ENCODE measurements around the gene GPR37L1.
"Not testable (repeated sequence)": the region's sequence is repeated elsewhere in the genome, so short reads cannot be mapped to it uniquely, and the experiment has no call there.

The GPR37L1 gene

GRCh38 chr1:202110977-202111376 is 11.7 kb upstream of the GPR37L1 start:
- DNase-seq = no peak

DNA sequence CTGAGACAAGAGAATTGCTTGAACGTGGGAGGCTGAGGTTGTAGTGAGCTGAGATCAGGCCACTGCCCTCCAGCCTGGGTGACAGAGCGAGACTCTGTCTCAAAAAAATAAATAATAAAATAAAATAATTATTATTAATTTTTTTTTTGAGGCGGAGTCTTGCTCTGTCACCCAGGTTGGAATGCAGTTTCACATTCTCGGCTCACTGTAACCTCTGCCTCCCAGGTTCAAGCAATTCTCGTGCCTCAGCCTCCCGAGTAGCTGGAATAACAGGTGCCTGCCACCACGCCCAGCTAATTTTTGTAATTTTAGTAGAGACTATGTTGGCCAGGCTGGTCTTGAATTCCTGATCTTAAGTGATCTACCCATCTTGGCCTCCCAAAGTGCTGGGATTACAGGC is 11.1 kb upstream of the GPR37L1 start:
- DNase-seq = not testable (repeated sequence)

GRCh38 chr1:202112859-202113689 is 9.6 kb upstream of the GPR37L1 start:
- no peak for DNase-seq

GRCh38 chr1:202113690-202114300 is 8.9 kb upstream of the GPR37L1 start:
- no peak for DNase-seq

- no peak for DNase-seq
Observed at GRCh38 chr1:202116287-202116686, 6.4 kb upstream of the GPR37L1 start.

GRCh38 chr1:202117898-202118371 is 4.8 kb upstream of the GPR37L1 start:
- no peak for DNase-seq

GRCh38 chr1:202121006-202121405 is 1.7 kb upstream of the GPR37L1 start:
- no peak for DNase-seq

DNA sequence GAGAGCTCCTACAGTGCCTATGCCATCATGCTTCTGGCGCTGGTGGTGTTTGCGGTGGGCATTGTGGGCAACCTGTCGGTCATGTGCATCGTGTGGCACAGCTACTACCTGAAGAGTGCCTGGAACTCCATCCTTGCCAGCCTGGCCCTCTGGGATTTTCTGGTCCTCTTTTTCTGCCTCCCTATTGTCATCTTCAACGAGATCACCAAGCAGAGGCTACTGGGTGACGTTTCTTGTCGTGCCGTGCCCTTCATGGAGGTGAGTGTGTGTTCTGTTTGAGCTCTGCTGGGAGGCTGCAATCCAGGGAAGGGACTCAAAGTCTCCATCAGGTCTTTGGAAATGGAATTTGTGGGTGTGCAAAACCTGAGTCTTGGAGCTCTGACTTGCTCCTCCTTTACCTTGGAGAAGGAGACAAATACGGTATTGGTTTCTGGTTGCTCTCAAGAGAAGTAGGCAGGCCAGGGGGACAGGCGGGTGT is 658 bp downstream of the GPR37L1 start:
- no peak for DNase-seq

DNA sequence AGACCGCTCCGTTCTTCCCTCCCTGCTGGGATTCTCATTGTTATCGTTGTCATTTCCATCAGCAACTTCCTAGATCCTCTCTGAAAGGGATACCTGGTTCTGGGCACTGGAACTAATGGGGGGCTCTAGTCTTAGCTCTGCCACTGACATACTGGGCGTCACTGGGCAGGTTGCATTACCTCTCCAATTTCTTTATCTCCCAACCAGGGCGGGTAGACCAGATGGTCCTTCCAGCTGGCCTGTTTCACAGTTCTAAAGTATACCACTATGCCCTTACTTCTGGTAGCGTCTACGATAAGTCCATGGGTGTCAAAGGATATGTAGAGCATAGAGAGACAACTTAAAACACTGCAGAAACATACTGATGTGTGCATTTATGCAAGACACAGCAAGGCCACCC is 1.4 kb downstream of the GPR37L1 start:
- DNase-seq = peak; percentile 50

DNA sequence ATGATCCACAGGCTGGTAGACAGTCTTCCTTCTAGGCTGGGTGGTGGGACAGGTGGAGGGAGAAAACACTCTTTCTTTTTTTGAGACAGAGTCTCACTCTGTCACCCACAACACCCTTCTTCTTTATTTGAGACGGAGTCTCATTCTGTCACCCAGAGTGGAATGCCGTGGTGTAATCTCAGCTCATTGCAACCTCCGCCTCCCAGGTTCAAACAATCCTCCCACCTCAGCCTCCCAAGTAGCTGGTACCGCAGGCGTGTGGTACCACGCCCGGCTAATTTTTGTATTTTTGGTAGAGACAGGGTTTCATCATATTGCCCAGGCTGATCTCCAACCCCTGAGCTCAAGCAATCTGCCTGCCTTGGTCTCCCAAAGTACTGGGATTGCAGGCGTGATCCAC is 2.9 kb downstream of the GPR37L1 start:
- DNase-seq = no peak

DNA sequence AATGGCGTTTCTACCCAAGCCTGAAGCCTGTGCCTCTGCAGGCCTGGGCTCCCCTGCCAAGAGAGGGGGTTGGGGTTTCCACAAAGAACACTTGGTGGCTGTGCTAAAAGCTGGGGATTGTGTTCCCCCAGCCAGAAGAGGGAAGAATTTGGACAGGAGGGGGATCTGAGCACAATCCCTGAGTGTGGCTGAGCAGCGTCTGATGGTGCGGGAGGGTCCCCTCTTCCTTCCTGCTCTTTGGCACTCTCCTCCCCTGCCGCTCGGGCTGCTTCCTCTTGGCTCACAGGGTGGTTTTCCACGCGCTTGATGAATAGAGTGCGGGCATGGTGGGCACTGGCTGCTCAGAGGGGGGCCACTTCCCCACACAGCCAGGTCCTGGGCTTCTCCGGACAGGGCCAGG is 3.7 kb downstream of the GPR37L1 start:
- no peak for DNase-seq

GRCh38 chr1:202127061-202127460 is 4.3 kb downstream of the GPR37L1 start:
- no peak for DNase-seq

DNA sequence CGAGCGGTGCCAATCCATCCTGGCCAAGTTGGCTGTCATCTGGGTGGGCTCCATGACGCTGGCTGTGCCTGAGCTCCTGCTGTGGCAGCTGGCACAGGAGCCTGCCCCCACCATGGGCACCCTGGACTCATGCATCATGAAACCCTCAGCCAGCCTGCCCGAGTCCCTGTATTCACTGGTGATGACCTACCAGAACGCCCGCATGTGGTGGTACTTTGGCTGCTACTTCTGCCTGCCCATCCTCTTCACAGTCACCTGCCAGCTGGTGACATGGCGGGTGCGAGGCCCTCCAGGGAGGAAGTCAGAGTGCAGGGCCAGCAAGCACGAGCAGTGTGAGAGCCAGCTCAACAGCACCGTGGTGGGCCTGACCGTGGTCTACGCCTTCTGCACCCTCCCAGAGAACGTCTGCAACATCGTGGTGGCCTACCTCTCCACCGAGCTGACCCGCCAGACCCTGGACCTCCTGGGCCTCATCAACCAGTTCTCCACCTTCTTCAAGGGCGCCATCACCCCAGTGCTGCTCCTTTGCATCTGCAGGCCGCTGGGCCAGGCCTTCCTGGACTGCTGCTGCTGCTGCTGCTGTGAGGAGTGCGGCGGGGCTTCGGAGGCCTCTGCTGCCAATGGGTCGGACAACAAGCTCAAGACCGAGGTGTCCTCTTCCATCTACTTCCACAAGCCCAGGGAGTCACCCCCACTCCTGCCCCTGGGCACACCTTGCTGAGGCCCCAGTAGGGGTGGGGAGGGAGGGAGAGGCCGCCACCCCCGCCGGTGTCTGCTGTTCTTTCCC is 5.3 kb downstream of the GPR37L1 start:
- DNase-seq = no peak

DNA sequence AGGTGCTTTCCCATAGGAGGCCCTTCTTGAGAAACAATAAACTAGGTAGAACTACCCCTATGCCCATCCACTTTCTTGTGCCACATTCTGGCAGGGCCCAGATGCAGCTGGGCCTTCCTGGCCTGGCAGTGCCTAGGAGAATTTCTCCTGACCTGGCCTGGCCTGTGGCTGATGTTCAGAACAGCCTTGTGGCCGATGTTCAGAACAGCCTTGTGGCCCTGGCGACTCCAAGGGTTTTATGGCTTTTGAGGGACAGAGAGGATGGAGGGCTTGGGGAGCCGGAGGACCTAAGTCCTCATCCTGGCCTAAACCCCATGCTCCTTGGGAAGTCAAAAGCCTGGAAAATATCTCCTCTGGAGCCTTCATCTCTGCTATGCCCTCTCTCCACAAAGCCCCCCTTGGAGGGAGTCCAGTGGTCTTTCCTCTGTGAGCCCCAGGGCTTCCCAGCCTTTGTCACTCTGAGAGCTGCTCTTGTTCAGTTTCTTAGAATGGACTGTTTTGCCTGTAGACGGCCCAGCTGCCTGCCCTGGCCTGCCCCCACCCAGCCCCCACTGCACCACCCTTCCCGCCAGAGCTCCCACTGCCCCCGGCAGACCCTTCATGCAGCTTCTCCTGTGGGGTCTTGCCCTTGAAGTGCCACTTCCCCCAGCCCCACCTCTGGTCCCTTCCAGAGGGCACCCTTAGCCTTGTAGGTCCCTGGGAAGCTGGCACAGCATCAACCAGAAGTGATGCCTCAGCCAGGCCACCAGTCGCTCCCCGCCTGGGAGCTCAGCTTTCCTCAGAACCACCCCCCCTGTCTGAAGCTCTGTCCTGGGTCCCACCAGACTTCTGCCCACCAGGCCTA is 7.0 kb downstream of the GPR37L1 start:
- no peak for DNase-seq

DNA sequence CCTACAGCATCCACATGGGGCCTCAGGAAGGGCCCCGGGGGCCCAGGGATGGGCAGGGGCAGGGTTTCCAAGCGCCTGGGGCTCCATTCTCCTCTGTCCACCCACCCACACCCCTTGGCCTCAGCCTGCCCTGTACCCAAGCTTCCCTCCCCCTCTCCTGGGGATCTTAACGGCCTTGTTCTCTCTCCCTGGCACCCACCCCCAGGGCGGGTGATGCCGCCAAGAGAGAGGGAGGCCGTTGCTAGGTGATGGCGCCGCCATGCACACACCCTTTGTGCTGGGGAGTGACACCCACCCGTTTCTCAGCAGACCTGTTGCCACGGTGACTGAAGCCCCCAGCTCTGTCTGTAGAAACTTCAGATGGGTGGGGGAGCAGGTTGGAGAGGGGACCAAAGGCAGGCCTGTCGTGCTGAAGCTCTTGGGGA is 7.6 kb downstream of the GPR37L1 start:
- no peak for DNase-seq

DNA sequence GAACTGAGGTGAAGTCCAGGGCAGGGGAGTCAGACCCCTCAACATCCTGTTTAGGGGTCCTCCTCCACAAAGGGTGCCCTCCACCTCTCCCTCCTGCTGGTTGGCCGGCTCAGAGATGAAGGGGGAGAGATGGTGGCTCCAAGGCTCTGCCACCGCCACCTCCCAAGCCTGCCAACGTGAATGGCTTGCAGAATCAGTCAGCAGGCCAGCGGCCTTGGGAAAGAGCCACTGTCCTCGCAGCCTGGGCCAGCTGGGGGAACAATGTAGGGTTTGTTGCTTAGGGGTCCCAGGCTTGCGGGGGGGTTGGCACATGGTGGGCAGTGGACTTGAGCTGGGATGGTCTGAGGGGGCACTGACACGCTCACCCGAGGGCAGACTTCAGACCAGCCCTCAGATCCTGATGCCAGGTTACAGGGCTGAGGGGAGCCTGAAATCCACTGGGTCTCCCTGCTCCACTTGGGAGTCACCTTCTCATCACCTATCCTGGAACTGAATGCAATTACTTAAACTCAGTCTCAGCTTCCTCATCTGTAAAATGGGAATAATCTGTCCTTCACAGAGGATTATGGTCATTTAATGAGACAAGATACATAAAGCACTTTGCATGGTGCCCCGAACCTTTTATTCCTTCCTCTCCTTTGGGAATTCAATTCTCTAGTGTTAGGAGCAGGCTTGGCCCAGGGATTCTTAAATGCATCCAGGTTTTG is 8.3 kb downstream of the GPR37L1 start:
- DNase-seq = no peak

DNA sequence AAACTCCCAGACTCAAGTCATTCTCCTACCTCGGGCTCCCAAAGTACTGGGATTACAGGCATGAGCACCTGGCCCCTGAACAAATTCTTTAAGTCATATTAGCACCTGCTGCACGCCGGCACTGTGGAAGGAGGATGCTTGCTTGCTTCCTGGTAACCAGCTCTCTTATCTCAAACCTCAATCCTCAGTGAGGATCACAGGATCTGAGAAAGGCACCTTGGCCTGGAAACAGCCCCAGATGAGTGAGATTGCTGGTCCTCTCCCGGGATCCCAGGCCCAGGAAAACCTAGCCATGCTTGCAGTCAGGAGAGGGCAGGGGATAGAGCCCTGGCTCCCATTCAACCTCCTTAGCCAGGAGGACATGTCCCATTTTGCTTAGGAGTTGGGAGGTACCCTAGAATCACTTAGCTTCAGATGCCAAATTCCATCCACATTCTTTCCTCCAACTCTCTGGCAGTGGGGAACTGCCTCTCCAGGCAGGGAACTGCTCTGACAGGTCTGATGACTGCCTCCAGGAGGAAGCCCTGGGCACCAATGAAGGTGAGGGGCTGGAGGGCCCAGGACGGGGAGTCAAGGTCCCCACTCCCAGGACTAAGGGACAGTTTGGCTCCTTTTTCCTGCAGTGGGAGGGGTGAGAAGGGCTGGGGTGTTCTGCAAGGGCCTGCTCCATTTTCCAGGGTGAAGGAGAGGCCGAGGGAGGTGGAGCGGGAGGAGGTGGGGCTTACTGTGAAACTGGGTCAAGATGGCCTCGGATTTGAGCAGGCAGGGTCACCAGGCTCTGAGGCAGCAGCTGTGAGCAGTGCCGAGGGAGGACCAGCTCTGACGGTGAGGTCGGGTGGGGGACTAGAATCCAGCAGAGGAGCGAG is 9.5 kb downstream of the GPR37L1 start:
- DNase-seq = peak; percentile 51

GRCh38 chr1:202133001-202133400 is 10.3 kb downstream of the GPR37L1 start:
- DNase-seq = no peak

DNA sequence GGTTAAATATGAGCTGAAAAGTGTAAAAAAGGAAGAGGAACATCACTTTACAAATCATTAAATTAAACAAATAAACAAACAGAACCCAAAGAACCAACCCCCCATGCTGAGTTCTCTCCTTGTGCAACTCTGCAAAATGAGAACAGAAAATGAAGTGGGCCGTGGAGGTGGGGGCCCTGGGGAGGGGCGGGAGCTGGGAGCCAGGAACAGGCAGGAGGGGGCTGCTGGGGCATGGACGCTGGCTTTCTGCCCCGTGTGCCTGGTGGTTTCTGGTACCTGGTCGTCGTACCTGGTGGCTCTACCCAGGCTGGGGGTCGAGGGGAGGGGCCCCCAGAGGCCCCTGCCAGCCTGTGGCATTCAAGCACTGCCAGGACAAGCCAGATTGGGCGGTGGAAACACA is 10.8 kb downstream of the GPR37L1 start:
- no peak for DNase-seq

- DNase-seq = no peak
Observed at GRCh38 chr1:202133989-202134388, 11.3 kb downstream of the GPR37L1 start.

DNA sequence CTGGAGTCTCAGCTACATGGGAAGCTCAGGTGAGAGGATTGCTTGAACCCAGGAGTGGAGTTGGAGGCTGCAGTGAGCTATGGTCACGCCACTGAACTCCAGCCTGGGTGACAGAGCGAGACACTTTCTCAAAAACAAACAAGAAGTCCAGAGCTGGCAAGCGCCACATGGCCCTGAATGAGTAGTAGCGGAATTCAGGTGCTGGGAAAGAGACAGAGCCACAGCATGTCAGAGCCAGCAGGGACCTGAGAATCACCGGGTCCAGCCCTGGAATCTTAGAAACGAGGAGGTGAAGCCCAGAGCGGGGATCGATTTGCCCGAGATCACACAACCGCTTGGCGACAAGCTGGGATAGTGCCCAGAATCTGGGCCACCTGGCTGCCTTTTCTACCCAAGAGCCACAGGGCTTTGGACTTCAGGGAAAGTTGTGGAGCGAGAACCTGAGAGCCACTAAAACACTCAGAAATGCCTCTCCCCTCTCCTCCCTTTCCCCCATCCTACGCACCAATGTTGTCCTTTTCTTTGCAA is 12.0 kb downstream of the GPR37L1 start:
- DNase-seq = no peak
